ENCODE measurements around the gene TFDP2. TPM values are rescaled to one million over a fixed set of nuclear protein-coding genes. Genes with fewer than 3 reads are reported as not detected.

TFDP2 gene
- total RNA-seq, 2 experiments from 2014 or later = 33.1 to 34.2 TPM

DNA sequence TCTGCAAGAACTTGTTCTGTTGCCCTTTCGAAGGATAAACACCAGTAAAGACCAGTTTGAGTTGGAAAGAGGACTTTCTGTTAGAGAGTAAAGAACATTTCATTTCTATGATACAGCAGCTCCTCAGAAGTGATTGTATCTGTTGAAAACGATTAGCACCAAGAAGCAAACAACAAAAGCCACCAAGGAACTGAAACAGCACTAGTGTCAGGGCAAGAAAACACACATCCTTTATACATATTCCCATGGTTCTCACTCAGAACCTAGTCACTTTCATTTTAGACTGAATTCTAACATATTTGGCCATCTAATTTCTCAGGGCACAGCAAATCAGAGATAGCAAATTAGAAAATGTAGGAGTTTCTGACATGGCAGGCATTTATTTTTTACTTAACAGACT lies 156.8 kb downstream of the TFDP2 start:
- no peaks in the 10 kb centered on the region for H3K27me3 ChIP-seq (ENCODE audit: control insufficient read depth in 1 of 2, insufficient read depth in 2 of 2, low read length in 2 of 2)
- H3K36me3 Mint-ChIP-seq (ENCODE audit: low read depth) = peaks cover 9% of the 10 kb centered on the region
- no peaks in the 10 kb centered on the region for H3K9me3 ChIP-seq (ENCODE audit: control insufficient read depth in 1 of 2, insufficient read depth in 1 of 2, low read length in 2 of 2)
- no peak overlapping the region for H3K27ac ChIP-seq (ENCODE audit: low read depth in 1 of 2, low read length in 2 of 2)
- no peaks in the 10 kb centered on the region for H3K27me3 Mint-ChIP-seq
- TF ChIP-seq, protein P1, sequence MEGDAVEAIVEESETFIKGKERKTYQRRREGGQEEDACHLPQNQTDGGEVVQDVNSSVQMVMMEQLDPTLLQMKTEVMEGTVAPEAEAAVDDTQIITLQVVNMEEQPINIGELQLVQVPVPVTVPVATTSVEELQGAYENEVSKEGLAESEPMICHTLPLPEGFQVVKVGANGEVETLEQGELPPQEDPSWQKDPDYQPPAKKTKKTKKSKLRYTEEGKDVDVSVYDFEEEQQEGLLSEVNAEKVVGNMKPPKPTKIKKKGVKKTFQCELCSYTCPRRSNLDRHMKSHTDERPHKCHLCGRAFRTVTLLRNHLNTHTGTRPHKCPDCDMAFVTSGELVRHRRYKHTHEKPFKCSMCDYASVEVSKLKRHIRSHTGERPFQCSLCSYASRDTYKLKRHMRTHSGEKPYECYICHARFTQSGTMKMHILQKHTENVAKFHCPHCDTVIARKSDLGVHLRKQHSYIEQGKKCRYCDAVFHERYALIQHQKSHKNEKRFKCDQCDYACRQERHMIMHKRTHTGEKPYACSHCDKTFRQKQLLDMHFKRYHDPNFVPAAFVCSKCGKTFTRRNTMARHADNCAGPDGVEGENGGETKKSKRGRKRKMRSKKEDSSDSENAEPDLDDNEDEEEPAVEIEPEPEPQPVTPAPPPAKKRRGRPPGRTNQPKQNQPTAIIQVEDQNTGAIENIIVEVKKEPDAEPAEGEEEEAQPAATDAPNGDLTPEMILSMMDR (IDR thresholded peaks at IDR 0.05) = no peak
- H3K36me3 ChIP-seq (ENCODE audit: insufficient read depth, low read length) = no peaks in the 10 kb centered on the region
- DNase-seq (no peak), ATAC-seq (ENCODE audit: poor library complexity) (no peak)
- H3K4me1 Mint-ChIP-seq (ENCODE audit: low read depth) = no peaks in the 10 kb centered on the region
- H3K4me3 Mint-ChIP-seq = no peak overlapping the region
- ChIA-PET POLR2A (no interaction called here), CTCF (no interaction called here)
- no peak overlapping the region for H3K4me3 ChIP-seq (ENCODE audit: low read length)
- no peak overlapping the region for H3K27ac Mint-ChIP-seq
- H3K4me1 ChIP-seq (ENCODE audit: insufficient read depth, low read length) = no peaks in the 10 kb centered on the region
- no peaks in the 10 kb centered on the region for H3K9me3 Mint-ChIP-seq
- intact Hi-C loops (cut with DNase I, micrococcal nuclease) = no loop called here

DNA sequence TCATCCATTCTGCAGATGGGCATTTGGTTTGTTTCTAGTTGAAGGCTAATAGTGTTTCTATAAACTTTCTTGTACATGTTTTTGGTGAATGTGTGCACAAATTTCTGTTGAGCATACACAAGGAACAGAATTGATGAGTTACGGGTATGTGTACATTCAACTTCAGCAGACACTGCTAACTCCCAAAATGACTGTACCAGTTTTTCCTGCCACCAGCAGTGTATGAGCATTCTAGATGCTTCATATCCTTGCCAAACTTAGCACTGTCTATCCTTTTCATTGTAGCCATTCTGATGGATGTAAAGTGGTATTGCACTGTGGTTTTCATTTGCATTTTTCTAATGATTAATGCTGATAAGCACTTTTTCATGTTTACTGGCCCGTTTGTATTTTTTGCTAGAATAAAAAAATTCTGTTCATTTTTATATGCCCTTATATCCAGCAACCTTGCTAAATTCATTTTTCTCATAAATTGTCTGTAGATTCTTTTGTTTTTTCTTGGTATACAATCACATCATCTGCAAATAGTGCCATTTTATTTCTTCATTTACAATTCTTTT lies 162.7 kb downstream of the TFDP2 start:
- no peak overlapping the region for H3K4me3 ChIP-seq (ENCODE audit: low read length)
- intact Hi-C loops (cut with DNase I, micrococcal nuclease) = no loop called here
- no peaks in the 10 kb centered on the region for H3K9me3 ChIP-seq (ENCODE audit: control insufficient read depth in 1 of 2, insufficient read depth in 1 of 2, low read length in 2 of 2)
- H3K4me1 ChIP-seq (ENCODE audit: insufficient read depth, low read length) = no peaks in the 10 kb centered on the region
- no peak for DNase-seq
- TF ChIP-seq, protein P1 (IDR thresholded peaks at IDR 0.05) = no peak
- H3K36me3 ChIP-seq (ENCODE audit: insufficient read depth, low read length) = no peaks in the 10 kb centered on the region
- H3K27me3 Mint-ChIP-seq = no peaks in the 10 kb centered on the region
- ChIA-PET POLR2A (no interaction called here), CTCF (no interaction called here)
- H3K27ac ChIP-seq (ENCODE audit: low read depth in 1 of 2, low read length in 2 of 2) = no peak overlapping the region
- H3K4me1 Mint-ChIP-seq (ENCODE audit: low read depth) = no peaks in the 10 kb centered on the region
- H3K36me3 Mint-ChIP-seq (ENCODE audit: low read depth) = peaks cover 34% of the 10 kb centered on the region
- H3K4me3 Mint-ChIP-seq = no peak overlapping the region
- no peak overlapping the region for H3K27ac Mint-ChIP-seq
- no peaks in the 10 kb centered on the region for H3K27me3 ChIP-seq (ENCODE audit: control insufficient read depth in 1 of 2, insufficient read depth in 2 of 2, low read length in 2 of 2)
- no peak for ATAC-seq (ENCODE audit: poor library complexity)
- no peaks in the 10 kb centered on the region for H3K9me3 Mint-ChIP-seq

DNA sequence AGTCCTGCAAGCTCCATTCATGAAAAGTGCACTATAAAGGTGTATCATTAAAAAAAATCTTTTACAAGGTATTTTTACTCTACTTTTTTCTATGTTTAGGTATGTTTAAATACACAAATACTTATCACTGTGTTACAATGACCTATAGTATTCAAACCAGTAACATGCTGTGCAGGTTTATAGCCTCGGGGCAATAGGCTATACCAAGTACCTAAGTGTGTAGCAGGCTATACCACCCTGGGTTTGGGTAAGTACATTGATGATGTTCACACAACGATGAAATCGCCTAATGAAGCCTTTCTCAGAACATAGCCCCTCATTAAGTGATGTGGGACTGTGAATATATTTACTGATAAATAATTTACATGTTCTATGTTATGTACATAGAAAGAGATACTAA lies 168.3 kb downstream of the TFDP2 start:
- Histone ChIP-seq H3K27ac (ENCODE audit: low read depth in 1 of 2, low read length in 2 of 2) (no peak overlapping the region), H3K27me3 (ENCODE audit: control insufficient read depth in 1 of 2, insufficient read depth in 2 of 2, low read length in 2 of 2) (no peaks in the 10 kb centered on the region), H3K4me1 (ENCODE audit: insufficient read depth, low read length) (no peaks in the 10 kb centered on the region), H3K9me3 (ENCODE audit: control insufficient read depth in 1 of 2, insufficient read depth in 1 of 2, low read length in 2 of 2) (no peaks in the 10 kb centered on the region), H3K36me3 (ENCODE audit: insufficient read depth, low read length) (no peaks in the 10 kb centered on the region), H3K4me3 (ENCODE audit: low read length) (no peak overlapping the region)
- intact Hi-C loops (cut with DNase I, micrococcal nuclease) = no loop called here
- H3K9me3 Mint-ChIP-seq = no peaks in the 10 kb centered on the region
- ATAC-seq (ENCODE audit: poor library complexity) (no peak), DNase-seq (no peak)
- TF ChIP-seq, protein P1 (IDR thresholded peaks at IDR 0.05) = no peak
- no peak overlapping the region for H3K27ac Mint-ChIP-seq
- POLR2A ChIA-PET = no interaction called here
- H3K27me3 Mint-ChIP-seq = no peaks in the 10 kb centered on the region
- H3K4me3 Mint-ChIP-seq = no peak overlapping the region
- no peaks in the 10 kb centered on the region for H3K4me1 Mint-ChIP-seq (ENCODE audit: low read depth)
- H3K36me3 Mint-ChIP-seq (ENCODE audit: low read depth) = peaks cover 48% of the 10 kb centered on the region
- CTCF ChIA-PET = no interaction called here

Measured in CD4-positive, alpha-beta T cell (primary cell).